ENCODE measurements around the gene TMEM178A.
"Not testable (repeated sequence)": the region's sequence is repeated elsewhere in the genome, so short reads cannot be mapped to it uniquely, and the experiment has no call there.

Gene TMEM178A

GRCh38 chr2:39718483-39718882, 52.8 kb downstream of the TMEM178A start:
- TF ChIP-seq CTCF (IDR thresholded peaks at IDR 0.05; ENCODE audit: insufficient read depth, low read depth, low read length, missing control alignments): no peak
- H3K4me3 ChIP-seq (ENCODE audit: low read length): no peak overlapping the region
- DNase-seq (ENCODE audit: low read depth): no peak

GRCh38 chr2:39719317-39719716, 53.6 kb downstream of the TMEM178A start:
- no peak for DNase-seq (ENCODE audit: low read depth)
- TF ChIP-seq CTCF (IDR thresholded peaks at IDR 0.05; ENCODE audit: insufficient read depth, low read depth, low read length, missing control alignments): no peak
- H3K4me3 ChIP-seq (ENCODE audit: low read length): no peak overlapping the region

- no peak for TF ChIP-seq CTCF (IDR thresholded peaks at IDR 0.05; ENCODE audit: insufficient read depth, low read depth, low read length, missing control alignments)
- no peak overlapping the region for H3K4me3 ChIP-seq (ENCODE audit: low read length)
- DNase-seq (ENCODE audit: low read depth): no peak
Observed at GRCh38 chr2:39720970-39721369, 55.3 kb downstream of the TMEM178A start.

GRCh38 chr2:39723497-39723896, 57.8 kb downstream of the TMEM178A start:
- no peak for DNase-seq (ENCODE audit: low read depth)
- TF ChIP-seq CTCF (IDR thresholded peaks at IDR 0.05; ENCODE audit: insufficient read depth, low read depth, low read length, missing control alignments): no peak

GRCh38 chr2:39723946-39724827, 58.5 kb downstream of the TMEM178A start:
- TF ChIP-seq CTCF (IDR thresholded peaks at IDR 0.05; ENCODE audit: insufficient read depth, low read depth, low read length, missing control alignments): no peak
- DNase-seq (ENCODE audit: low read depth): no peak
- no peak overlapping the region for H3K4me3 ChIP-seq (ENCODE audit: low read length)

More at GRCh38 chr2:39723497-39723896, 57.8 kb downstream of the TMEM178A start:
- H3K4me3 ChIP-seq (ENCODE audit: low read length): no peak overlapping the region

GRCh38 chr2:39724828-39725144, 59.1 kb downstream of the TMEM178A start:
- no peak overlapping the region for H3K4me3 ChIP-seq (ENCODE audit: low read length)
- peak; percentile 43 for DNase-seq (ENCODE audit: low read depth)
- no peak for TF ChIP-seq CTCF (IDR thresholded peaks at IDR 0.05; ENCODE audit: insufficient read depth, low read depth, low read length, missing control alignments)

GRCh38 chr2:39725401-39725800, 59.7 kb downstream of the TMEM178A start:
- TF ChIP-seq CTCF (IDR thresholded peaks at IDR 0.05; ENCODE audit: insufficient read depth, low read depth, low read length, missing control alignments): no peak
- H3K4me3 ChIP-seq (ENCODE audit: low read length): no peak overlapping the region
- DNase-seq (ENCODE audit: low read depth): peak; percentile 43

- not testable (repeated sequence) for DNase-seq (ENCODE audit: low read depth); H3K4me3 ChIP-seq (ENCODE audit: low read length)
Observed at GRCh38 chr2:39728085-39728484, 62.4 kb downstream of the TMEM178A start.

Measured in epithelial cell of esophagus (primary cell).